GM12891 (cell line): ENCODE data around the gene IKZF2.

ENCODE experiments used
- DNase-seq: peaks from one replicate; pipeline ENCODE4 v3.0.0; 2011; ENCODE audit warnings: low spot score; ENCODE audit not compliant: insufficient read length
- FAIRE-seq: peaks from 2 replicates; lab custom pipeline; 2011; peaks lifted over from hg19 to GRCh38; lab: Jason Lieb, UNC
- PAX5 ChIP-seq: IDR thresholded peaks from 2 replicates; pipeline ENCODE4 v1.6.1; 2011; ENCODE audit warnings: low read length, moderate library complexity, mild to moderate bottlenecking; ENCODE audit not compliant: insufficient read depth, severe bottlenecking
- POLR2A ChIP-seq: IDR thresholded peaks from 2 replicates; pipeline ENCODE4 v1.6.1; 2011; ENCODE audit warnings: low read depth, low read length, control low read depth
- POLR2AphosphoS5 ChIP-seq: IDR thresholded peaks from 2 replicates; pipeline ENCODE4 v1.6.1; 2011; ENCODE audit warnings: low read depth, low read length, control low read depth
- POU2F2 ChIP-seq: IDR thresholded peaks from 2 replicates; pipeline ENCODE4 v1.6.1; 2011; ENCODE audit warnings: low read depth, mild to moderate bottlenecking, control low read depth, low read length, moderate library complexity
- SPI1 ChIP-seq: IDR thresholded peaks from 2 replicates; pipeline ENCODE4 v1.6.1; 2011; ENCODE audit warnings: low read depth, low read length, control low read depth
- TAF1 ChIP-seq: IDR thresholded peaks from 2 replicates; pipeline ENCODE4 v1.6.1; 2011; ENCODE audit warnings: low read depth, low read length, control low read depth

IKZF2 gene

DNA sequence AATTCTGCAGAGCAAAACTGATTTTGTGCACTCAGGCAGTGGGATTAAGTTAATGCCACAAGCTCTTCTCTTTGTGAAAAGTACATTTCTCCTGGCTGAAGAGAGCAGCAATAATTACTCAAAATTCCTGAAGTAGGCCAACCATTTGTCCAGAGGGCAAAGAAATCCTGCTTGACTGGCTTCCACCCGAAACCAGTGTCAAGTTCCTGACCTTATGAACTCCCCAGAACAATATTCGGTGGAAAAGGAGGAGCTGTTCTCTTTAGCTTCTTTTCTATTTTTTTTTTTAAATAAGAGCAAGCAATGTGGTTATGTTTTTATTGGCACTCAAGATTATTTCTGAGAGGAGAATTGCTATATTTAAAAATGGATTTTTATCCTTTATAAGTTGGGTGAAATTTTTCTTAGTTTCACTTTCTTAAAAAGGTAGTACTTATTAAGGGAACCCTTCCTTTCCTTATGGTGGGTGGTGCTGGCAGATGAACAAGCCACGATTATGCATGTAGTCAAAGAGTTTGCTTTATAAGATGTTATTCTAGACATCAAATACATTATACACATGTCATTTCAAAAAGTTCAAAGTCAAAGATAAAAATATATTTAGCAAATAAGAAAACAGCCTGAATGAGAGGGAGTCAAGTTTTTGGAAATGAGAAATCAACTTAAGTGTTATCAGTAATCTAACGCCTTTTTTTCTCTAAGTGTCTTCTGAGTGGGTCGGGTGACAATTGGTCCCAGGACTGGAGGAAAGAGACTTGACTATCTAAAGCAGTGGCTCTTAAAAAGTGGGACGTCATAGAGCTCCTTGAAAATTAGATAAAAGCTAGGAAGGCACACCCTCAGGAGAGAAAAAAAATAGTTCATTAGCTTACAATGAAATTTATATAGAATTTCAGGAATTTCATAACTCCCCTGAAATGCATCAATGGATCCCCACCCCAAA is 194.5 kb downstream of the IKZF2 start:
- DNase-seq (no peak), FAIRE-seq (no peak)
- TF ChIP-seq TAF1 (no peak), POLR2AphosphoS5 (no peak), PAX5 (no peak), POLR2A (no peak), POU2F2 (no peak), SPI1 (no peak)

DNA sequence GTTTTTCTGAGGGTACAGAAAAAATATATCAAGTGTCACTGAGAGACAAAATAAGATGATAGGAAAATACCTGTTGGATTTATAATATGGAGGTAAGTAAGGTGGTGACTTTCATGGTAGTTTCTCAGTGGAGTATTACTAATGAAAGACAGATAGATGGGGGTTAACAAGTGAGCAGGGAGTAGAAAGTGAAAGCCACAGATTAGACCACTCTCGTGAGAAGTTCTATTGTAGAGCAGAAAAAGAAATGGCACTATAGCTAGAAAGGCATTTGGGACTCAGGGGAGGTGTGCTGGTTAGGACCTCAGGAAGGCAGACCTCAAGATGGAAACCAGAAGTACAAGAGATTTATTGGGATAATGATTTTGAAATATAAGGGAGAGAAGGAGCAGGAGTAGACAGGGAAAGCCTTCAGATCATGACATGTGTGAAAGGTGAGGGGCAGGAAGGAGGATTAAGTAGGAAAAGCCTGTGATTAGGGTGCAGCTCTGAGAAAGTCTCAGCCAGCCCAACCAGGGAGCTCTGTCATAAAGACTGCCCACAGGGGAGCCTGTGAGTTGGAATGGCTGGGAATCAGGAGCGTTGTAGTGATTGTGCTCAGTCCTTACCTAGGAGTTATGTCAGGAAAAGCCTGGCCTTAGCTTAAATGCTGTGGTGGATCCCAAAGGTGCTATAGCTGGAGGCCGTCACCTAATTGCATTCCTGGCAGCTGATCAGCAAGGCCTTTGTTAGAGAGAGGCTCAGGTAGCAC is 198.1 kb downstream of the IKZF2 start:
- DNase-seq: no peak
- no peak for TF ChIP-seq POLR2AphosphoS5
- TF ChIP-seq TAF1: no peak
- no peak for TF ChIP-seq POLR2A
- TF ChIP-seq SPI1: no peak
- no peak for TF ChIP-seq POU2F2
- no peak for TF ChIP-seq PAX5
- FAIRE-seq: peak; percentile 50

DNA sequence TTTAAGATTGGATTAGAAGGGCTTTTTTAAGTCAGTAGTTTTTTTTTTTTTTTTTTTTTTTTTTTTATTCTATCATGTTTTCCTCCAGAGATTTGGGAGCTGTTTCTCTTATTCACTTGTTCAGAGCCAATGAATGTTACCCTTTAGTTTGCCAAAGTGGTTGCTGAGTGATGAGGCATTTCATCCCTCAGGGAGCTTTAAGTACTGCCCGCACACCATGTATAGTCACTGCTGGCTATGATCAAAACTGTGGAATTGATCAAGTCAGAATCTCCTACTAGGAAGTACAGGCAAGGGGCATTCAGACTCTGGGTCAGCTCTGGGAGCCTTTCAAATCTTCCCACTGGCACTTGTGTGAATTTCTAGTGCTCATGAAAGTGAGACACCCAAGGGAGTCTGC is 201.6 kb downstream of the IKZF2 start:
- DNase-seq: no peak
- no peak for FAIRE-seq
- TF ChIP-seq PAX5 (no peak), POLR2A (no peak), TAF1 (no peak), POU2F2 (no peak), POLR2AphosphoS5 (no peak), SPI1 (no peak)
